LNCAP (cell line): Measurements from ENCODE around the gene PSME3IP1.

ENCODE experiments used
- TF ChIP-seq, protein P1 (sequence below): fragments of 450-650 bp; IDR thresholded peaks from 2 replicates; pipeline ENCODE4 v1.5.1; 2017; ENCODE audit warnings: mild to moderate bottlenecking

PSME3IP1 gene

DNA sequence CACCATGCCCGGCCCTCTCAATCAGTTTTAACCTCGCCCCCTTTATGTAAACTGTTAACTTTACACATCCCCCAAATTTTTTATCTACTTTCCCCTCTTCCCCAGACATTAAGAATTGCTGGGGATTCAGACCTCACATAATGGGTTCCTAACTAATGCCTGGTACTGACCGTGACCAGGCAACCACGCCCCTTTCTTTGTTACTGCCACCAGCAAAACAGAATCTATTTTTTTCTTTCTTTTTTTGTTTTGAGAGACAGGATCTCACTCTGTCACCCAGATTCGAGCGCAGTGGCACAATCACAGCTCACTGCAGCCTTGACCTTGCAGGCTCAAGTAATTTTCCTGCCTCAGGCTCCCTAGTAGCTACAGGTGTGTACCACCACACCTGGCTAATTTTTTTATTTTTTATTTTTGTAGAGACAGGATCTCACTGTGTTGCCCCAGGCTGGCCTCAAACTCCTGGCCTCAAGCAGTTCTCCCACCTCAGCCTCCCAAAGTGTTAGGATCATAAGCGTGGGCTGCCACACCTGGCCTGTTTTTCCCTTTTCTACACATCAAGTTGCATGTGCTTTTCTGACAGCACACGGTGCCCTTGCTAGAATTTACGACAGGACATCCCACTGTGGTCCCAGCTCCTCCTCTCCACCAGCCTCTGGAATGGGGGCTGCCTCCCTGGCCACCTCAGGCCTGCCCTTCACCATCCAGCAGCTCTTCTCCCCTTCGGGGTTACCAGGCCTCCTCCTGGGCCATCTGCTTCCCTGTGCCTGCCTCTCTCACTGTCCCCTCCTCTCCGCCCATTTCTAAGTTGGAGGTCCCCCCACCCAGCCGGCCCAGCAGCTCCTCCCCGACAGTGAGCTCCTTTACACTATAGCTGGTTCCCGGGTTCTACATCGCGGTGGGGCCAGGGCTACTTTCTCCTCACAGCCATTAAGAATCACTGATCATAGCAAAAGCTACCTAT, 82.7 kb downstream of the PSME3IP1 start:
- TF ChIP-seq, protein P1, sequence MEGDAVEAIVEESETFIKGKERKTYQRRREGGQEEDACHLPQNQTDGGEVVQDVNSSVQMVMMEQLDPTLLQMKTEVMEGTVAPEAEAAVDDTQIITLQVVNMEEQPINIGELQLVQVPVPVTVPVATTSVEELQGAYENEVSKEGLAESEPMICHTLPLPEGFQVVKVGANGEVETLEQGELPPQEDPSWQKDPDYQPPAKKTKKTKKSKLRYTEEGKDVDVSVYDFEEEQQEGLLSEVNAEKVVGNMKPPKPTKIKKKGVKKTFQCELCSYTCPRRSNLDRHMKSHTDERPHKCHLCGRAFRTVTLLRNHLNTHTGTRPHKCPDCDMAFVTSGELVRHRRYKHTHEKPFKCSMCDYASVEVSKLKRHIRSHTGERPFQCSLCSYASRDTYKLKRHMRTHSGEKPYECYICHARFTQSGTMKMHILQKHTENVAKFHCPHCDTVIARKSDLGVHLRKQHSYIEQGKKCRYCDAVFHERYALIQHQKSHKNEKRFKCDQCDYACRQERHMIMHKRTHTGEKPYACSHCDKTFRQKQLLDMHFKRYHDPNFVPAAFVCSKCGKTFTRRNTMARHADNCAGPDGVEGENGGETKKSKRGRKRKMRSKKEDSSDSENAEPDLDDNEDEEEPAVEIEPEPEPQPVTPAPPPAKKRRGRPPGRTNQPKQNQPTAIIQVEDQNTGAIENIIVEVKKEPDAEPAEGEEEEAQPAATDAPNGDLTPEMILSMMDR, result no peak
